LNCaP clone FGC (cell line): ENCODE data around the gene RASA3.
A peak's percentile ranks its signal among the peaks of the same experiment; 100 is the strongest.
"Not testable (repeated sequence)": the region's sequence is repeated elsewhere in the genome, so short reads cannot be mapped to it uniquely, and the experiment has no call there.

ENCODE experiments used
- DNase-seq: peaks from one replicate; pipeline ENCODE4 v3.0.0-alpha.2; 2011; ENCODE audit warnings: low read depth
- H3K4me3 ChIP-seq: 2 replicates; pipeline ENCODE4 v1.5.1; 2011; ENCODE audit warnings: mild to moderate bottlenecking, low read depth, low read length, control low read depth
- CTCF ChIP-seq: IDR thresholded peaks from 2 replicates; pipeline ENCODE4 v1.5.1; 2012; ENCODE audit warnings: mild to moderate bottlenecking; ENCODE audit not compliant: control insufficient read depth, insufficient read depth; ENCODE audit errors: extremely low read depth

Gene RASA3

GRCh38 chr13:114102131-114102520, 30.3 kb downstream of the RASA3 start:
- TF ChIP-seq CTCF, result no peak
- DNase-seq, result no peak
- H3K4me3 ChIP-seq, result no peak overlapping the region

GRCh38 chr13:114101358-114102130, 30.9 kb downstream of the RASA3 start:
- no peak overlapping the region for H3K4me3 ChIP-seq
- DNase-seq, result no peak
- no peak for TF ChIP-seq CTCF

GRCh38 chr13:114100446-114101357, 31.7 kb downstream of the RASA3 start:
- no peak for DNase-seq

GRCh38 chr13:114099918-114100445, 32.4 kb downstream of the RASA3 start:
- peak; percentile 57 for DNase-seq
- H3K4me3 ChIP-seq, result no peak overlapping the region
- no peak for TF ChIP-seq CTCF

More at GRCh38 chr13:114100446-114101357, 31.7 kb downstream of the RASA3 start:
- H3K4me3 ChIP-seq, result no peak overlapping the region
- no peak for TF ChIP-seq CTCF

GRCh38 chr13:114099191-114099590, 33.2 kb downstream of the RASA3 start:
- TF ChIP-seq CTCF, result no peak
- H3K4me3 ChIP-seq, result no peak overlapping the region
- peak; percentile 30 for DNase-seq

- DNase-seq, H3K4me3 ChIP-seq: not testable (repeated sequence)
These were observed 33.8 kb downstream of the RASA3 start for GRCh38 chr13:114098689-114099056.
